GM21447 (cell line): ENCODE measurements around the gene CA4.
"Not testable (repeated sequence)": the region's sequence is repeated elsewhere in the genome, so short reads cannot be mapped to it uniquely, and the experiment has no call there.

ENCODE experiments used
- ATAC-seq: cut with Tn5 transposase; IDR thresholded peaks from one replicate; pipeline ENCODE4 v1.9.1; 2021; ENCODE audit not compliant: unreplicated experiment

Gene CA4

DNA sequence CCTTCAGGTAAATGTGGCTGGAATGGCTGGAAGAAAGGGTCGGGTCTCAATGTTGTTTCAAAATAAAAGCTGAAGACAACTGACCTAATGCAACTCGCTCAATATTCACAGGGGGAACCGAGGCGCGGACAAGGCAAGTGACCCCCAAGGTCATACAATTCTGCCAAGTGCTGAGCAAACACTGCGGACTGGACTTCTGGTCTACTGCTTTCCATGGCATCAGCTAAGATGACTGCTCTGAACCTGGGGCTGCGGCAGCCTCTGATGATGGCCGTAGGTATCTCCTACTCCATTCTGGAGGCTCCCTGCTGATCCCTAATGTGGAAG is 21.9 kb downstream of the CA4 start:
- no peak for ATAC-seq

DNA sequence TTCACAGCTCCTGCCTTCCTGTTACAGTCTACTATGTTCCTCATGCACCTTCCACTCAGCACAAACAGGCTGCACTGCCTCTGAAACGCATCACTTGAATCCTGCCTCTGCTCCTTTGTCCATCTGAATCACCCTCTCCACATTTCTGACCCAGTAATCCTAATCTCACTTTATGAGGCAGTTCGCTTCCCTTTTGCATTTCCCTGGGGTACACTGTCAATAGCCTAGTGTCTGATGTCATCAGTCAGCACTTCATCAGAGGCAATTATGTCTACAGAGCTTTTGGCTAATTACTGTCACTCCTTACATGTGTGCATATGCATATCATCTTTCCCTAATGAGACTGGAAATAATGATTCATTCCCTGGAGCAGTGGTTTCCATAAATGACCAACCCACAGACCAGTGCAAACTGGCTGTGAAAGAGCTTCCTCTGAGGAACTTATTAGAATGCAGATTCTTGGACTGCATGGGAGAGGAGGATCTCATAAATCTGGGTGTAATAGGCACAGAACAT is 23.6 kb downstream of the CA4 start:
- no peak for ATAC-seq

DNA sequence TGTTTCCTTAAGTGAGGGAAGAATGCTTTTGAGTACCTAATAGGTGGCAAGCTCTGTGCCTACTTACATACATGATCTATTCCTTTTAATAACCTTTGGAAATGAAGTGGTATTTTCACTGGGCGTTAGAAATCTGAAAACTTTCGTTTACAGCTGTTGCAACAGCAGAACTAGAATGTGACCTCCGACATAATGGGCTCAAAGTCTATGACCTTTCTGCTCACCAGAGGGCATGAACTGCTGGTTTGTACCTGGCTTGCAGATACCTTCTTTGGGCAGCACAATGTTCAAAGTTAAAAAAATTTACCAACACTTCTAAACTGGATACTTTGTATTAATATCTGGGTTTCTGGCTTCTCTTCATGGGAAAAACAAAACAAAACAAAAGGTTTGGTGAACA is 24.3 kb downstream of the CA4 start:
- ATAC-seq, result no peak

DNA sequence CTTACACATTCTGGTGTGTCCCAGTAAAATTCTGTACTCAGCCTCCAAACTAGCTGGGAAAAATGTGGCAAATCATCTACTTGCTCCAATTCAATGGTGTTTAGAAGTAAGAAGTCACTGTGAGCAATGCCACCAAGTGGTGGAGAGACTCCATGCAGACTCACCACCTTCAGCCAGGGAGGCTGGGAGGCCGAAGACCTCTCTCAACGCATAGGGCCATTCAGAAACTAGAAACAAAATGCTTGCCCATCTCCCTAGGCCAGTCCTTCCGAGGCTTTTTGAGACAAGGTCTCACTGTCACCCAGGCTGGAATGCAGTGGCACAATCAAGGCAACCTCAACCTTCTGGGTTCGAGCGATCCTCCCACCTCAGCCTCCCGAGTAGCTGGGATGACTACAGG is 25.0 kb downstream of the CA4 start:
- ATAC-seq, result not testable (repeated sequence)

DNA sequence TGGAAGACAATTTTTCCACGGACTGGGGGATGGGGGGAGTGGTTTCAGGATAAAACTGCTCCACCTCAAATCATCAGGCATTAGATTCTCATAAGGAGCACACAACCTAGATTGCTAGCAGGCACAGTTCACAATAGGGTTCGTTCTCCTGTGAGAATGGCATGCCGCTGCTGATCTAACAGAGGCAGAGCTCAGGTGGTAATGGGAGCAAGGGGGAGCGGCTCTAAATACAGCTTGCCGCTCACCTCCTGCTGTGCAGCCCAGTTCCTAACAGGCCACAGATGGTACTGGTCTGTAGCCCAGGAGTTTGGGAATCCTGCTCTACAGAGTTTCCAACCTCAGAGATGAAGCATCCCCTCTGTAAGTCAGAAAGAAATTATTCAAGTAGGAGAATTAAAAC is 27.0 kb downstream of the CA4 start:
- not testable (repeated sequence) for ATAC-seq

DNA sequence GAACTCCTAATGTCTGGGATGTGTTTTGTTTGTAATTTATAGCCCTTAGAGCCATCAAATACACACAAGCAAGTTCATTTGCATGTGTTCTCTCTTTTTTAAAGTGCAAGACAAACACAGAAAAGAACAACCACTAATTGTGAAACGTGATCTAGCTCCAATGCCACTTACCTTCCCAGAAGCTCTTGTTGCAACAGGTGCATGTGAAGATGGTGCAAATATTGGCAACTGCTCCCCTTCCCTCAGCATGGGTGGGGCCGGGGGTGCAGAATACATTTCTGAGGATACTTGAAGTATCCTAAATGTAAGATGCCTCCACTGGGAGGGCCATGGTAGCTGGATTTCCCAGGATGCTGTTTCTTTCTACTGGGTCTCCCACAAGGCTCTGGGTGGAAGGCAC is 28.4 kb downstream of the CA4 start:
- ATAC-seq, result not testable (repeated sequence)

DNA sequence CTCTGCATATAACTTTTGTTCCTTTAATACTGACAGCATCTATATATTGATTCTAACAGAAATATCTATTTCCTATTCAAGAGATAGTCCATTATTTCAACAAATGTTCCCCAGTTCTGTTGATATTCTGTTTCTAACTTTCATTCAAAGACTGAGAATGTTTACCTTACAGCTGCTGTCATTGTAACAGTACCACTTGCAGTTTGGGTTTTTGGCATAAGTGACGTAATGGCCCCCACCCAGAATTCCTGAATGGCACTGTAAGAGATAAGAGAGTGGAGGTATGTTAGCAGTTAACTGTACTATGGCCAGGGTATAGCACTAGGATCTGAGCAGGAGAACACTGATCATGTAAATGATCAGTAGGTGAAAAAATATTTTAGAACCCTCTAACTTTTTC is 30.6 kb downstream of the CA4 start:
- ATAC-seq, result not testable (repeated sequence)

DNA sequence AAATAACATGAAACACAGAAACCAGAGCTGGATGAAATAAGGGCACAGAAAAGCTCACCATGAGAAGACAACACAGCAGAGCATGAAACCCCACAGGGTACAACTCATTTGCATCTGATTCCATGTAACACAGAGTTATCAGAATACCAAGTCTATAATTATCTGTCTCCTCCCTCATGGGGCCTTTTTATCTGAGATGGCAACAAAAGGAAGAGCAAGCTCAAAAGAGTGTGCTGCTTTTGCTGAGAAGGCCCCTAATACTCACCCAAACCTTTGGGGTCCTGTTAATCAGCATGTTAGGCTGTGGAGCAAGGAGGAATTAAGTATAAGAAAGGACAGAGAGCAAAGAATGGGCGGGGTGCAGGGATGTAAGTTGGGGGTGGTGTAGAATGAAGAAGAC is 36.6 kb downstream of the CA4 start:
- ATAC-seq, result not testable (repeated sequence)

DNA sequence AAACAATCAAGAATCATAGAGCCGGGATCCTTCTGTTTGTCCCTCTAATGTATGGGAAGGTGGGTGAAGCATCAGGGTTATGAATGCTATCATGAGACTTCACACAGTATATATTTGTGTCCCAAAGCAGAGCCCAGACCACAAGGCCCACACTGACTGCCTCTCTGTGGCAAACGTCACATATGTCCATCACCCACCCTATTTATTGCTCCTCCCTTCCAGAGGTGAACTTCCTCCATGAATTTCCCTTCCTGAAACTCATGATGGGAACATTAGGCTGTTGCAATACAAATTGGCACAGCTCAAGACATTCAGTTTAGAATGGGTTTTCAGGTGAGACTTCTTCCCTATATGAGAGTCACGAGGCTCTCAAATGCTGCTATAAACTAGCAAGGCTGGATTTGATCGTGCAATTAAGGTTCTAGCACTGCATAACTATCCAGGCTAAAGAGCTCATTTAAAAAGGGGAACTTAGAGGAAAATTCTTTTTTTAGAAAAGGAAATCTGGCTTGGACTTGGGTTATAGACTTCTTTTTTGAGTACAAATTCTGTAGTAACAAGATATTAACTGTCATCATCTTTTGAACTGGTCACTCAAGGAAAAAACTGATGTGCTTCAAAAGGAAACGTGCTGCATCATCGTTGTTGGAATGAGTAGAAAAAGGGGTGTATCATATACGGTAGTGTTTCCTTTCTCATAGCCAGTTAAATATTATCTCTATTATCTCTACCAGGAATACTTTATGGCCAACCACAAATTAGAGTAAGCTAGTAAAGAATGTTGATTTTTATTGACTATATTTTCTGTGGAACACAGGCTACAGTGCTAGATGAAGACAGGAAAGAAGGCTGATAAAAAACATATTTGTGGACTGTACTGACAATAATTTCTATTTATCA is 37.3 kb downstream of the CA4 start:
- not testable (repeated sequence) for ATAC-seq

DNA sequence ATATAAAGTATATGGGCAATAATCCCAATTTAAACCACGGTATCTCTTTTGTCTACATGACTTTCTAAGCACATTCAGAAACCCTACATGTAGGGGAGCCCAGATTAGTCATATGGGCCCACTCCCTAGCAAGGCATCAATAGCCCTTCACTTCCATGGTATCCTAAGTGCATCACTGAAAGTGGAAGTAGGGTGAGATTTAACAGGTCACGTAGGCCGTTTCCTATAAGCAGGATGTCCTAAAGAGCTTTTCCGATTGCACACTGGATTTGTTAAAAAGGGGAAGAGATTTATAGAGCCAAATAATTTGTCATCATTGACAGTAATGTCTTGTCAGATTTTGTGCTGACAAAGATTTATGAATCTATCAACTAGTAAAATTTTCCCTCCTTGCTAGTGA is 39.0 kb downstream of the CA4 start:
- ATAC-seq, result no peak

DNA sequence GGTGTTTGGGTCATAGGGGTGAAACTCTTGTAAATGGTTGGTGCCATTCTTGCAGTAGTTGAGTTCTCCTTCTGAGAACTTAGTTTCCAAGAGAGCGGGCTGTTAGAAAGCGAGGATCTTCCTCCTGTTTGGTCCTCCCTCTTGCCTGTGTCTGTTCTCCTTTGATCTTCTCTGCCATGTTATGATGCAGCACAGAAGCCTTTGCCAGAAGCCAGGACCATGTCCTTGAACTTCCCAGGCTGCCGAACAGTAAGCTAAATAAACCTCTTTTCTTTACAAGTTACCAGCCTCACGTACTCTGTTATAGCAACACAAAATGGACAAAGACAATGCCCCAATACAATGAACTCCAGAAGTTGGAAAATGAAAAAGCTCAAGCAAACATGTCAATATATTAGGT is 40.3 kb downstream of the CA4 start:
- not testable (repeated sequence) for ATAC-seq

DNA sequence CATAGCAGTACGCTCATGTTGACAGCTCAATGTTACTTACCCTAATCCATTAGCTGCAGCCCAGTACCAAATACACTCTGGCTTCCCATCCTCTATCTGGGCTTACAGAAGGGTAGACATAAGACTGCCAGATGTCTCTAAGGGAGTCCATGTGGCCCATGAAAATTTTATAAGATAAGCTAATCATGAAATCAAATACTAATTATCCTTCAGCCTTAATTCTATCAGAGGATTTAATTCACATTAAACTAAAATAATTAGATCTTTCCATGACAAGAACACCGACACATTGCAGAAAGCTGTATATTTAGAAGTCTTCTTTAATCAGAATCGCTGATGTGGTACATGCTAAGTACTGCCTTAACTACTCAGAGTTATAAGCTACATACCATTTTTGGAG is 43.3 kb downstream of the CA4 start:
- ATAC-seq, result not testable (repeated sequence)

DNA sequence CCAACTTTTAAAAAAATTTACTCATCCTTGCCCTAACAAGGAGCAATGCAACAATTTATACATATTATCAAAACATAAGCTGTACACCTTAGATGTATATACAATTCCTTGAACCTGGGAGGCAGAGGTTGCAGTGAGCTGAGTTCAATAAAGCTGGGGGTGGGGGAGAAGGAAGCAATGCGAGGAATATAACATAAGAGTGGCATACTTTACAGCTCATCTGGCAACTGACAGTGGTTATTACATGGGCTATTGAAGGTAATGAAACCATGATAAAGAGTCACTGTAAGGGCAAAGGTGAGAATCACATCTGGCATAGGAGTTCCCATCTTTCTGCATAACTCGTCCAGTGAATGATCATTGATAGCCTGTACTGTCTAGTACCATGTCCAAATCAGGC is 43.7 kb downstream of the CA4 start:
- ATAC-seq, result no peak

DNA sequence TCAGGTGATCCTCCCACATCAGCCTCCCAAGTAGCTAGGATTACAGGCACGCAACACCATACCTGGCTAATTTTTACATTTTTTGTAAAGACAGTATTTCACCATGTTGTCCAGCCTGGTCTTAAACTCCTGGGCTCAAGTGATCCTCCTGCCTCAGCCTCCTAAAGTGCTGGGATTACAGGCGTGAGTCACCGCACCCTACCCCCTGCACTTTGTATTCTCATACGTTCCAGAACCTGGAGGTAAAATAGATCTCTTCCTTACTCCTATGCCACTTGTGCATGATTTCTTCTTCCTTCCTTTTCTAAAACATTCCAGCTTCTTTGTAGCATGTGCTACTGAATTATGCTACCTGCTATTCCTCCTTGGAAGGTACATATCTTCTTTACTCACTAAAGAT is 44.4 kb downstream of the CA4 start:
- ATAC-seq, result not testable (repeated sequence)

DNA sequence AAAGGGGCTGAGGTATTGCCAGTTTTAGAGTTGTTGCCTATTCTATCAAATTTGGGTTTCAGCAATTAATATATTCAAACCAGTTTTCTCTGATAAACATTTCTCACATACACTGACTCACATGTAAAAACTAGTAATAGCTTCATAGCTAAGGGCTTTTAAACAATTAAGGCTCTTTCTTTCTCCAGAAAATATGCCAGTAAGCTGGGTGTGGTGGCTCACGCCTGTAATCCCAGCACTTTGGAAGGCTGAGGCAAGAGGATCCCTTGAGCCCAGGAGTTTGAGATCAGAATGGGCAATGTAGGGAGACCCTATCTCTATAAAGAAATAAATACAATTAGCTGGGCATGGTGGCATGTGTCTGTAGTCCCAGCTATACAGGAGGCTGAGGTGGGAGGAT is 48.9 kb downstream of the CA4 start:
- not testable (repeated sequence) for ATAC-seq

DNA sequence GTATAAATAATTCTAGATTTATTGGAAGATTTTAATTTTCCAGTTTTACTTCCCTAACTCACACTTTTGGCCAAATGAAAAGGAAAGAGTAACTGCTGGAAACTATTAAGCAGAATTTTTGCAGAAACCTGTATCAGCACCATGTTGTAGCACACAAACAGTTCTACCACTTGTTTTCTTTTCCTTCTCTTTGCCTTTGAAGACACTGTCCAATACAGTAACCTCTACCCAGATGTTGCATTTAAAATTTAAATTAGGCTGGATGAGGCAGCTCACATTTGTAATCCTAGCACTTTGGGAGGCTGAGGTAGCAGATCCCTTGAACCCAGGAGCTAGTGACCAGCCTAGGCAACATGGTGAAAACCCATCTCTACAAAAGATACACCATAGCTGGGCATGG is 56.0 kb downstream of the CA4 start:
- not testable (repeated sequence) for ATAC-seq

DNA sequence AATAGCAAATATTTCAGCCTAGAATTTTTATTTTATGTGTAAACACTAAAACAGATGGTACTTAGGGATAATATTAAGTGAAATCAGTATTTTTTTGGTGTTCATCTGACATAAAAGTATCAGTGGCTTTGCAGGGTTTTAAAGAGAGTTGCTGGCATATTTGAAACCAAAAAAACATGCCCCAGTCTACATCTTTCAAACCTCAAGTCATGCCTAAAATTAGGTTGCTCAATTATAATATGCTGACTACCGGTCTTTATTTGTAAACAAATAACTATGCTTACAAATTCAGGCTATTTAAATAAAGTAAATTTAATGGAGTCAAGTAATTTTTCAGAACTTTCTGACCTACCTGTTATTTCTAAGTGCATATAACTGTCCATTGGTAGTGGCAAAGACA is 58.5 kb downstream of the CA4 start:
- ATAC-seq, result not testable (repeated sequence)
